ENCODE data around the gene VSX1.
A peak's percentile ranks its signal among the peaks of the same experiment; 100 is the strongest.

VSX1 gene

GRCh38 chr20:25081730-25082497, at the start of gene VSX1:
TSS of gene VSX1 (minus strand) at chr20:25082141. CDS start at chr20:25082096, 45 bp downstream.
- DNase-seq: no peak

- DNase-seq: no peak
These were observed 48.0 kb upstream of the VSX1 start for GRCh38 chr20:25129908-25130307.

- no peak for DNase-seq
These were observed 47.5 kb upstream of the VSX1 start for GRCh38 chr20:25129428-25129827.

GRCh38 chr20:25128649-25129048, 46.7 kb upstream of the VSX1 start:
- no peak for DNase-seq

- no peak for DNase-seq
These were observed 46.0 kb upstream of the VSX1 start for GRCh38 chr20:25127761-25128537.

GRCh38 chr20:25126204-25127029, 44.5 kb upstream of the VSX1 start:
- DNase-seq: no peak

GRCh38 chr20:25125636-25126035, 43.7 kb upstream of the VSX1 start:
- no peak for DNase-seq

GRCh38 chr20:25120920-25121319, 39.0 kb upstream of the VSX1 start:
- DNase-seq: no peak

GRCh38 chr20:25120457-25120856, 38.5 kb upstream of the VSX1 start:
- DNase-seq: no peak

- DNase-seq: no peak
These were observed 36.6 kb upstream of the VSX1 start for GRCh38 chr20:25118529-25118928.

- no peak for DNase-seq
These were observed 36.0 kb upstream of the VSX1 start for GRCh38 chr20:25117990-25118389.

GRCh38 chr20:25116739-25117458, 35.0 kb upstream of the VSX1 start:
- DNase-seq: no peak

GRCh38 chr20:25103526-25103925, 21.6 kb upstream of the VSX1 start:
- no peak for DNase-seq

GRCh38 chr20:25100914-25101313, 19.0 kb upstream of the VSX1 start:
- no peak for DNase-seq

GRCh38 chr20:25099601-25100140, 17.7 kb upstream of the VSX1 start:
- no peak for DNase-seq

GRCh38 chr20:25097498-25097897, 15.6 kb upstream of the VSX1 start:
- DNase-seq: no peak

GRCh38 chr20:25090492-25091429, 8.8 kb upstream of the VSX1 start:
- DNase-seq: peak; percentile 87

- no peak for DNase-seq
These were observed 7.7 kb upstream of the VSX1 start for GRCh38 chr20:25089662-25090061.

- no peak for DNase-seq
These were observed 7.2 kb upstream of the VSX1 start for GRCh38 chr20:25089096-25089495.

- no peak for DNase-seq
These were observed 6.3 kb upstream of the VSX1 start for GRCh38 chr20:25088267-25088666.

All from CD4-positive, alpha-beta T cell treated with Interleukin-17A for 4 hours (primary cell).